PC-9 (cell line): ENCODE measurements around the gene ITM2B. TPM values are rescaled to one million over a fixed set of nuclear protein-coding genes. Genes with fewer than 3 reads are reported as not detected.

Source experiments
- BruUV-seq: library from RNA; stranded (reverse); fragments of 400-500 nt; replicated peaks from 2 replicates; lab custom pipeline; 2021; lab: Mats Ljungman, UMichigan
- CTCF ChIA-PET: fragments of 300-600 bp; sonication (Branson Sonifier 250); formaldehyde crosslinking; loops from one replicate; lab custom pipeline; 2022; ENCODE audit warnings: antibody characterized with exemption; lab: Charles Lee
- POLR2A ChIA-PET: fragments of 300-600 bp; sonication (Branson Sonifier 250); formaldehyde crosslinking; loops from one replicate; lab custom pipeline; 2022; ENCODE audit warnings: antibody characterized with exemption; ENCODE audit not compliant: unreplicated experiment; lab: Charles Lee
- DNase-seq, 2 experiments: peaks; one replicate each; pipeline versions ENCODE4 v3.0.0 to v3.0.0-alpha.2; 2015 to 2022; ENCODE audit warnings: mixed read lengths in 1 of 2
- H2AFZ ChIP-seq: fragments of 200-600 bp; sonication (generic); 2 replicates; pipeline ENCODE4 v1.8.1; 2017; ENCODE audit warnings: antibody characterized with exemption
- H3F3A ChIP-seq: fragments of 200-600 bp; sonication (generic); 2 replicates; pipeline ENCODE4 v1.8.1; 2017; ENCODE audit warnings: antibody characterized with exemption, mild to moderate bottlenecking, low read depth; ENCODE audit not compliant: insufficient read depth
- H3K27ac ChIP-seq: fragments of 200-600 bp; sonication (generic); 2 replicates; pipeline ENCODE4 v1.6.1; 2016; ENCODE audit warnings: mixed run types
- H3K27me3 ChIP-seq: fragments of 200-600 bp; sonication (generic); 2 replicates; pipeline ENCODE4 v1.6.1; 2016; ENCODE audit warnings: low read depth, mixed run types; ENCODE audit not compliant: insufficient read depth
- H3K36me3 ChIP-seq: fragments of 200-600 bp; sonication (generic); 2 replicates; pipeline ENCODE4 v1.6.1; 2016; ENCODE audit warnings: low read depth, mixed run types
- H3K4me1 ChIP-seq: fragments of 200-600 bp; sonication (generic); replicated peaks from 2 replicates; pipeline ENCODE4 v1.6.1; 2016; ENCODE audit warnings: mixed run types; ENCODE audit not compliant: insufficient read depth
- H3K4me2 ChIP-seq: fragments of 200-600 bp; sonication (generic); 2 replicates; pipeline ENCODE4 v1.6.1; 2017; ENCODE audit warnings: mixed run types
- H3K4me3 ChIP-seq: fragments of 200-600 bp; sonication (generic); 2 replicates; pipeline ENCODE4 v1.6.1; 2016; ENCODE audit warnings: mixed run types
- H3K79me2 ChIP-seq: fragments of 200-600 bp; sonication (generic); 2 replicates; pipeline ENCODE4 v1.6.1; 2017; ENCODE audit warnings: low read depth, mixed run types
- H3K9me2 ChIP-seq: fragments of 200-600 bp; sonication (generic); 2 replicates; pipeline ENCODE4 v1.8.1; 2017; ENCODE audit warnings: mild to moderate bottlenecking; ENCODE audit not compliant: insufficient read depth
- H3K9me3 ChIP-seq: fragments of 200-600 bp; sonication (generic); 2 replicates; pipeline ENCODE4 v1.8.1; 2016; ENCODE audit warnings: low read depth; ENCODE audit not compliant: insufficient read depth
- H4K20me1 ChIP-seq: fragments of 200-600 bp; sonication (generic); 2 replicates; pipeline ENCODE4 v1.8.1; 2017; ENCODE audit not compliant: insufficient read depth
- CTCF ChIP-seq: fragments of 200-600 bp; sonication (generic); conservative IDR thresholded peaks from 2 replicates; pipeline ENCODE4 v1.6.1; 2017; ENCODE audit warnings: mixed run types, antibody characterized with exemption, mild to moderate bottlenecking, moderate library complexity
- EZH2 ChIP-seq: fragments of 200-600 bp; sonication (generic); IDR thresholded peaks from 2 replicates; pipeline ENCODE4 v1.8.0; 2017; ENCODE audit warnings: antibody characterized with exemption, low read depth
- intact Hi-C: fragments of 100-400 bp; cut with micrococcal nuclease; formaldehyde crosslinking; loops from one replicate; pipeline ENCODE4 v1.10.0; 2022; ENCODE audit not compliant: unreplicated experiment
- total RNA-seq: library from RNA; stranded (reverse); gene quantifications from 2 replicates; pipeline ENCODE4 v1.2.3, GENCODE V29; 2021

Gene ITM2B
- total RNA-seq, 1 experiment from 2014 or later, result 155 TPM

GRCh38 chr13:48189171-48189570 lies 43.8 kb upstream of the ITM2B start:
- no peaks in the 10 kb centered on the region for H3K9me2 ChIP-seq
- ChIA-PET CTCF (no interaction called here), POLR2A (no interaction called here)
- no peak overlapping the region for H2AFZ ChIP-seq
- no peaks in the 10 kb centered on the region for H3F3A ChIP-seq
- H3K79me2 ChIP-seq, result no peaks in the 10 kb centered on the region
- H3K4me3 ChIP-seq, result no peak overlapping the region
- H4K20me1 ChIP-seq, result no peaks in the 10 kb centered on the region
- no peak for DNase-seq
- no peaks in the 10 kb centered on the region for H3K36me3 ChIP-seq
- no peaks in the 10 kb centered on the region for H3K27me3 ChIP-seq
- H3K4me2 ChIP-seq, result no peak overlapping the region
- H3K27ac ChIP-seq, result no peak overlapping the region
- intact Hi-C loops, result no loop called here
- BruUV-seq, result no TSS peak
- no peak for TF ChIP-seq CTCF
- no peak for TF ChIP-seq EZH2
- no peaks in the 10 kb centered on the region for H3K9me3 ChIP-seq
- no peaks in the 10 kb centered on the region for H3K4me1 ChIP-seq

GRCh38 chr13:48192411-48192935 lies 40.5 kb upstream of the ITM2B start:
- Histone ChIP-seq H3F3A (no peaks in the 10 kb centered on the region), H3K4me1 (no peaks in the 10 kb centered on the region), H3K4me3 (no peak overlapping the region), H3K36me3 (no peaks in the 10 kb centered on the region), H3K4me2 (no peak overlapping the region), H3K9me2 (no peaks in the 10 kb centered on the region), H2AFZ (no peak overlapping the region), H3K27ac (no peak overlapping the region), H4K20me1 (no peaks in the 10 kb centered on the region), H3K9me3 (no peaks in the 10 kb centered on the region), H3K79me2 (no peaks in the 10 kb centered on the region), H3K27me3 (no peaks in the 10 kb centered on the region)
- TF ChIP-seq EZH2, result no peak
- TF ChIP-seq CTCF, result no peak
- no peak for DNase-seq
- intact Hi-C loops, result no loop called here
- POLR2A ChIA-PET, result no interaction called here
- CTCF ChIA-PET, result no interaction called here
- no TSS peak for BruUV-seq

- CTCF ChIA-PET, result interaction anchor here (0.7 kb wide), 1 partner anchor 10 kb away, joined by 5 read pairs; no protein-coding TSS in a partner anchor
- POLR2A ChIA-PET, result no interaction called here
Measured at GRCh38 chr13:48194379-48194754, 38.6 kb upstream of the ITM2B start.

More at GRCh38 chr13:48194379-48194754, 38.6 kb upstream of the ITM2B start:
- H3K9me2 ChIP-seq, result no peaks in the 10 kb centered on the region
- no peak overlapping the region for H3K4me2 ChIP-seq
- no peaks in the 10 kb centered on the region for H3K27me3 ChIP-seq
- H4K20me1 ChIP-seq, result no peaks in the 10 kb centered on the region
- BruUV-seq, result no TSS peak
- no peaks in the 10 kb centered on the region for H3F3A ChIP-seq
- no peak overlapping the region for H2AFZ ChIP-seq
- intact Hi-C loops, result no loop called here
- H3K79me2 ChIP-seq, result no peaks in the 10 kb centered on the region
- H3K4me3 ChIP-seq, result no peak overlapping the region
- no peaks in the 10 kb centered on the region for H3K4me1 ChIP-seq
- TF ChIP-seq EZH2 (no peak), CTCF (no peak)
- no peak for DNase-seq
- H3K27ac ChIP-seq, result no peak overlapping the region
- H3K9me3 ChIP-seq, result no peaks in the 10 kb centered on the region
- H3K36me3 ChIP-seq, result no peaks in the 10 kb centered on the region
